ENCODE data around the gene PTPRF.

Gene PTPRF

GRCh38 chr1:43598622-43599021 is 67.9 kb downstream of the PTPRF start:
- Histone ChIP-seq H3K36me3 (ENCODE audit: control insufficient read depth in 1 of 2, insufficient read depth in 2 of 2, low read length in 2 of 2) (peaks cover 0 to 10% of the 10 kb centered on the region in 2 donors), H3K4me1 (ENCODE audit: control insufficient read depth in 1 of 2, insufficient read depth in 2 of 2, low read length in 2 of 2) (no peaks in the 10 kb centered on the region), H3K9me3 (ENCODE audit: control insufficient read depth in 1 of 2, low read length in 2 of 2) (no peaks in the 10 kb centered on the region), H3K27ac (ENCODE audit: low read length) (no peak overlapping the region), H3K27me3 (ENCODE audit: low read depth, low read length) (no peaks in the 10 kb centered on the region), H3K4me3 (ENCODE audit: low read depth in 1 of 2, low read length in 2 of 2) (no peak overlapping the region)

GRCh38 chr1:43600033-43601020 is 69.6 kb downstream of the PTPRF start:
- Histone ChIP-seq H3K27me3 (ENCODE audit: low read depth, low read length) (no peaks in the 10 kb centered on the region), H3K9me3 (ENCODE audit: control insufficient read depth in 1 of 2, low read length in 2 of 2) (no peaks in the 10 kb centered on the region), H3K4me3 (ENCODE audit: low read depth in 1 of 2, low read length in 2 of 2) (no peak overlapping the region), H3K4me1 (ENCODE audit: control insufficient read depth in 1 of 2, insufficient read depth in 2 of 2, low read length in 2 of 2) (no peaks in the 10 kb centered on the region), H3K36me3 (ENCODE audit: control insufficient read depth in 1 of 2, insufficient read depth in 2 of 2, low read length in 2 of 2) (peaks cover 5 to 18% of the 10 kb centered on the region in 2 donors), H3K27ac (ENCODE audit: low read length) (no peak overlapping the region)

DNA sequence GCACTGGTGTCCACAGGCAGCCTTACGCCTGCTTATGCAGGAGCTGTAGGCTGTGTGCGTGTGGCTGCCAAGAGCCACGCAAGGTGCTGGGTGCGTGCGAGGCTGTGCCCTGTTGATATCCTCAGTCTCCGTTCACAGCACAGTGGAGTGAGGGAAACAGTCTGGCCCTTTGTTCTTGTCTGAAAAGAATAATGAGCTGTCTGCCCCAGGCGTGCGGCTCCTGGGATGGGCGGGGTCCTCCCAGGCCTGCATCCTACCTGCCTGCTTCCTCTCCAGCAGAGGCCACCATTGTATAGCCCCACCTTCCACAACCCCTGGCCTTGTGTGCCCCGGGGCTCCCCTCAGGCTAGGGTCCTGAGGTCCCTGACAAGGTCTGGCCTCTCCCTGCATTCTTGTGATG is 72.3 kb downstream of the PTPRF start:
- Histone ChIP-seq H3K9me3 (ENCODE audit: control insufficient read depth in 1 of 2, low read length in 2 of 2) (no peaks in the 10 kb centered on the region), H3K27me3 (ENCODE audit: low read depth, low read length) (no peaks in the 10 kb centered on the region), H3K27ac (ENCODE audit: low read length) (no peak overlapping the region), H3K4me3 (ENCODE audit: low read depth in 1 of 2, low read length in 2 of 2) (no peak overlapping the region), H3K4me1 (ENCODE audit: control insufficient read depth in 1 of 2, insufficient read depth in 2 of 2, low read length in 2 of 2) (no peaks in the 10 kb centered on the region), H3K36me3 (ENCODE audit: control insufficient read depth in 1 of 2, insufficient read depth in 2 of 2, low read length in 2 of 2) (peaks cover 14 to 38% of the 10 kb centered on the region in 2 donors)

DNA sequence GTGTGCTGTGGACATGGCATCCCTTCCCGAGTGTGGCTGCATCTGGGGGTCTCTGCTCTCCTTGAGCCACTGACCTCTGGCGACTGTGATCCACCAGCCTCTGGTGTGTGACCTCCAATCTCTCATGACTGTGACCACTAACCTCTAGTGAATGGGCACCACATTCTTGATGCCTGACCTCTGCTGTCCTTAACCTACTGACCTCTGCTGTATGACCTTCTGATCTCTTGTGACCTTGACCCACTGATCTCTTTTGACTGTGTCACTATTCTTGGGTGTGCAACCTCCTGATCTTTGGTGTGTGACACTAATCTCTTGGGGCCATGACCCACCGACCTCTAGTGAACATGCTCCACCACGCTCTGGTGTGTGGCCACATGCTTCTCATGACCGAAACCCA is 73.5 kb downstream of the PTPRF start:
- H3K36me3 ChIP-seq (ENCODE audit: control insufficient read depth in 1 of 2, insufficient read depth in 2 of 2, low read length in 2 of 2): peaks cover 21 to 49% of the 10 kb centered on the region in 2 donors
- no peak overlapping the region for H3K4me3 ChIP-seq (ENCODE audit: low read depth in 1 of 2, low read length in 2 of 2)
- no peaks in the 10 kb centered on the region for H3K9me3 ChIP-seq (ENCODE audit: control insufficient read depth in 1 of 2, low read length in 2 of 2)
- H3K27ac ChIP-seq (ENCODE audit: low read length): no peak overlapping the region
- H3K4me1 ChIP-seq (ENCODE audit: control insufficient read depth in 1 of 2, insufficient read depth in 2 of 2, low read length in 2 of 2): no peaks in the 10 kb centered on the region
- H3K27me3 ChIP-seq (ENCODE audit: low read depth, low read length): no peaks in the 10 kb centered on the region

- Histone ChIP-seq H3K36me3 (ENCODE audit: control insufficient read depth in 1 of 2, insufficient read depth in 2 of 2, low read length in 2 of 2) (peaks cover 25 to 55% of the 10 kb centered on the region in 2 donors), H3K9me3 (ENCODE audit: control insufficient read depth in 1 of 2, low read length in 2 of 2) (no peaks in the 10 kb centered on the region), H3K4me3 (ENCODE audit: low read depth in 1 of 2, low read length in 2 of 2) (no peak overlapping the region), H3K27me3 (ENCODE audit: low read depth, low read length) (no peaks in the 10 kb centered on the region), H3K4me1 (ENCODE audit: control insufficient read depth in 1 of 2, insufficient read depth in 2 of 2, low read length in 2 of 2) (no peaks in the 10 kb centered on the region), H3K27ac (ENCODE audit: low read length) (no peak overlapping the region)
Measured at GRCh38 chr1:43605157-43605556, 74.5 kb downstream of the PTPRF start.

- no peaks in the 10 kb centered on the region for H3K4me1 ChIP-seq (ENCODE audit: control insufficient read depth in 1 of 2, insufficient read depth in 2 of 2, low read length in 2 of 2)
- peaks cover 29 to 55% of the 10 kb centered on the region in 2 donors for H3K36me3 ChIP-seq (ENCODE audit: control insufficient read depth in 1 of 2, insufficient read depth in 2 of 2, low read length in 2 of 2)
- H3K4me3 ChIP-seq (ENCODE audit: low read depth in 1 of 2, low read length in 2 of 2): no peak overlapping the region
- no peaks in the 10 kb centered on the region for H3K27me3 ChIP-seq (ENCODE audit: low read depth, low read length)
- no peaks in the 10 kb centered on the region for H3K9me3 ChIP-seq (ENCODE audit: control insufficient read depth in 1 of 2, low read length in 2 of 2)
- no peak overlapping the region for H3K27ac ChIP-seq (ENCODE audit: low read length)
Measured at GRCh38 chr1:43605766-43606165, 75.1 kb downstream of the PTPRF start.

DNA sequence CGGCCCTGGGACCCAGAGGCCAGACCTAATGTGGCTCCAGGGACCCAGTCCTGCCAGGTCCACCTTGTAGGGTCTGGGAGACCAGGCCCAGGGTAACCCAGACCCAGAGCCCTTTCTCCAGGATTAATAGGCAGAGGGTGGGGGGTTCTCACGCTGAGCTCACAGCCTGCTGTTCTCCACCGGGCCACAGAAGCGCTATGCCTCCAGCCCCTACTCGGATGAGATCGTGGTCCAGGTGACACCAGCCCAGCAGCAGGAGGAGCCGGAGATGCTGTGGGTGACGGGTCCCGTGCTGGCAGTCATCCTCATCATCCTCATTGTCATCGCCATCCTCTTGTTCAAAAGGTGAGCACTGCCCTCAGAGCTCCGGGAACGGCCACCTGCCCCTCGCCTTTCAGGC is 75.9 kb downstream of the PTPRF start:
- Histone ChIP-seq H3K4me1 (ENCODE audit: control insufficient read depth in 1 of 2, insufficient read depth in 2 of 2, low read length in 2 of 2) (no peaks in the 10 kb centered on the region), H3K36me3 (ENCODE audit: control insufficient read depth in 1 of 2, insufficient read depth in 2 of 2, low read length in 2 of 2) (peaks cover 35 to 55% of the 10 kb centered on the region in 2 donors), H3K27me3 (ENCODE audit: low read depth, low read length) (no peaks in the 10 kb centered on the region), H3K4me3 (ENCODE audit: low read depth in 1 of 2, low read length in 2 of 2) (no peak overlapping the region), H3K9me3 (ENCODE audit: control insufficient read depth in 1 of 2, low read length in 2 of 2) (no peaks in the 10 kb centered on the region), H3K27ac (ENCODE audit: low read length) (no peak overlapping the region)

DNA sequence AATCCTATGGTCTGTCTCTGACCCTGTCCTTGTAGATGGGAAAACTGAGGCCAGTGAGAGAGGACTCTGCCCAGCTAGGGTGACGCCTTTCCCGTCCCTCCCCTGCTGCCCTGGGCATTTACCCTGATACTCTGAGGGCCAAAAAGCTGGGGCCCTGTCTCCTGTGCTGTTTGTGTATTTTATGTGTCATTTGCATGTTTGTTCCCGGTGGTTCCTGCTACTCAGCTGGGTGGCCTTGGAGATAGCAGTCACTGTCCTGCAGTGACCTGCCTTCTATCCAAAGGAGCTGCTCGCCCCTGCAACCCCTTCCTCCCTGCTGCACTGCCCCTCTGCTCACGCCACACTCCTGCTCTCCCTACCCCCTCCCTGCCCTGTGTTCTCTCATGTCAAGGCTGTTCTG is 78.1 kb downstream of the PTPRF start:
- H3K9me3 ChIP-seq (ENCODE audit: control insufficient read depth in 1 of 2, low read length in 2 of 2): no peaks in the 10 kb centered on the region
- no peak overlapping the region for H3K4me3 ChIP-seq (ENCODE audit: low read depth in 1 of 2, low read length in 2 of 2)
- no peaks in the 10 kb centered on the region for H3K27me3 ChIP-seq (ENCODE audit: low read depth, low read length)
- no peaks in the 10 kb centered on the region for H3K4me1 ChIP-seq (ENCODE audit: control insufficient read depth in 1 of 2, insufficient read depth in 2 of 2, low read length in 2 of 2)
- H3K27ac ChIP-seq (ENCODE audit: low read length): no peak overlapping the region
- H3K36me3 ChIP-seq (ENCODE audit: control insufficient read depth in 1 of 2, insufficient read depth in 2 of 2, low read length in 2 of 2): peaks cover 39 to 65% of the 10 kb centered on the region in 2 donors

DNA sequence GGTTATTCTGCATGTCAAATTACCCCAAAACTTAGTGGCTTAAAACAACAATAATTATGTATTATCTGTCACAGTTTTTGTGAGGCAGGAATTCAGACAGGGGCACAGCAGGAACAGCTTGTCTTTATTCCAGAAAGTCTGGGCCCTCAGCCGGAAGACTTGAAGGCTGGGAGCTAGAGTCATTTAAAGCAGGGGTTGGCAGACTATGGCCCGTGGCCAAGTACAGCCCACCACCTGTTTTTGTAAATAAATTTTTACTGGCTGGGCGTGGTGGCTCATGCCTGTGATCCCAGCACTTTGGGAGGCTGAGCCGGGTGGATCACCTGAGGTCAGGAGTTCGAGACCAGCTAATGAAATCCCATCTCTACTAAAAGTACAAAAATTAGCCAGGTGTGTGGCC is 79.7 kb downstream of the PTPRF start:
- H3K27me3 ChIP-seq (ENCODE audit: low read depth, low read length): no peaks in the 10 kb centered on the region
- no peaks in the 10 kb centered on the region for H3K9me3 ChIP-seq (ENCODE audit: control insufficient read depth in 1 of 2, low read length in 2 of 2)
- no peak overlapping the region for H3K27ac ChIP-seq (ENCODE audit: low read length)
- no peak overlapping the region for H3K4me3 ChIP-seq (ENCODE audit: low read depth in 1 of 2, low read length in 2 of 2)
- H3K4me1 ChIP-seq (ENCODE audit: control insufficient read depth in 1 of 2, insufficient read depth in 2 of 2, low read length in 2 of 2): no peaks in the 10 kb centered on the region
- peaks cover 36 to 58% of the 10 kb centered on the region in 2 donors for H3K36me3 ChIP-seq (ENCODE audit: control insufficient read depth in 1 of 2, insufficient read depth in 2 of 2, low read length in 2 of 2)

GRCh38 chr1:43611950-43612349 is 81.3 kb downstream of the PTPRF start:
- peaks cover 34 to 47% of the 10 kb centered on the region in 2 donors for H3K36me3 ChIP-seq (ENCODE audit: control insufficient read depth in 1 of 2, insufficient read depth in 2 of 2, low read length in 2 of 2)
- no peaks in the 10 kb centered on the region for H3K4me1 ChIP-seq (ENCODE audit: control insufficient read depth in 1 of 2, insufficient read depth in 2 of 2, low read length in 2 of 2)
- no peak overlapping the region for H3K27ac ChIP-seq (ENCODE audit: low read length)
- H3K27me3 ChIP-seq (ENCODE audit: low read depth, low read length): no peaks in the 10 kb centered on the region
- H3K4me3 ChIP-seq (ENCODE audit: low read depth in 1 of 2, low read length in 2 of 2): no peak overlapping the region
- H3K9me3 ChIP-seq (ENCODE audit: control insufficient read depth in 1 of 2, low read length in 2 of 2): no peaks in the 10 kb centered on the region

DNA sequence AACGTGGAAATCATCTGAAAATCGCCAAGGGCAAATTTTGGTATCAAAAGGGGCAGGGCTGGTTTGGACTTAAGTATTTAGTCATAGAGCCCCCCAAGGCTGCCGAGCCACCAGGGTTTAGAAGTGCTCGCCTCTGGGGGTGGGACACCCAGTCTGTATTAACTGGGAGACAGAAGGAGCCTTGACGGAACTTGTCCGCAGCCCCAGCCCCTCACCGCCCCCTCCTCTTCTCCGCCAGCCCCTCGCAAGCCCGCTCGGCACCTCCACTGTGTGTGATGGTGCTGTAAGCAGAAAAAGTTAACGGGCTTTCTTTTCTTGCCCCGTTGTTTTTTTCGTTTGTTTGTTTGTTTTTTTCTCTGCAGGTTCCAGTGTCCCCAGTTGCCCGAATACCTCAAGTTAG is 81.7 kb downstream of the PTPRF start:
- Histone ChIP-seq H3K4me3 (ENCODE audit: low read depth in 1 of 2, low read length in 2 of 2) (no peak overlapping the region), H3K27ac (ENCODE audit: low read length) (no peak overlapping the region), H3K27me3 (ENCODE audit: low read depth, low read length) (no peaks in the 10 kb centered on the region), H3K36me3 (ENCODE audit: control insufficient read depth in 1 of 2, insufficient read depth in 2 of 2, low read length in 2 of 2) (peaks cover 31 to 44% of the 10 kb centered on the region in 2 donors), H3K9me3 (ENCODE audit: control insufficient read depth in 1 of 2, low read length in 2 of 2) (no peaks in the 10 kb centered on the region), H3K4me1 (ENCODE audit: control insufficient read depth in 1 of 2, insufficient read depth in 2 of 2, low read length in 2 of 2) (no peaks in the 10 kb centered on the region)

Measured in muscle layer of duodenum (tissue), 2 donors.